Cardiac fibroblast (primary cell): ENCODE results near the gene NAA38.

Experiments
- DNase-seq, 2 donors: peaks; one replicate each; pipeline versions ENCODE4 v3.0.0 to v3.0.0-alpha.2; 2010; ENCODE audit warnings: low read depth in 2 of 2
- H3K4me3 ChIP-seq, 2 donors: replicated peaks in 1 of 2; 1 replicate in 1 of 2; 2 replicates in 1 of 2; pipeline ENCODE4 v1.5.1; 2011; ENCODE audit warnings: low read depth in 2 of 2, low read length in 2 of 2, mild to moderate bottlenecking in 2 of 2, moderate library complexity in 1 of 2
- CTCF ChIP-seq: IDR thresholded peaks from one replicate; pipeline ENCODE4 v1.5.1; 2011; ENCODE audit warnings: low read depth, mild to moderate bottlenecking, low read length, inconsistent platforms

Gene NAA38

DNA sequence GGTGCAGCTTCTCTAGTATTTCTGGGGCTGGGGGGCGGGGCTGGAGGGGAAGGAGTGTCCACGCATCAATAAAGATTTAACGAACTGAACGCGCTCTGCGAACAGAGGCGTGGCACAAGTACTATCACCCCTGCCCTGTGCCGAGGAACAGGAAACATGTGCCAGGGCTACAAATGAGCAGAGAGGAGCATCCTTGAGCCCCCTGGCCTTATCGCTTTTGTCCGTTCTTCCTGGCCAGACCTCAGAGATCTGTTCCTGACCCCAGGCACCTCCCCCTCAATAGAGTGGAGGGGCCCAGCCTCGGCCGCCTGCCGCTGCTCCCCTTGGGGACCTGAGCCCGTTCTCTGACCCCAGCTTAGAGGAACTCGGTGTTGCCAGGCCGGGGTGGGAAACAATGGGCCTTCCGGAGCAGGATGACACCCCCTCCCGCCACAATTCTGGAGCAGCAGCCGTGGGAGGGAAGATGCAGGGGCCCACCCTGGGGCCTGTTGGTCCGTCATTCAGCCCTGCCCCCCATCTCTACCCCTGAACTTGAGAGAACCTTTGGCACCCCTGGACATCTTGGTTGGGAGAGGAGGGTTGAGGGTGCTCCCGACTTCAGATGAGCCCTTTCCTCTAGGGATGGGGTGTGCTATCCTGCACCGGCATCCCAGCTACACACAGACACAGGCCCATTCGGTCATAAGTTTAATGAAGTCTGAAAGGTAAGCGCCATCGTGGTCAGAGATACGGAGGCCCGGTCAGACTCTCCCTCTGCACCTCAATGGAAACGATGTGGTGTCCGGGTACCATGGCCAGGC, 1.1 kb downstream of the NAA38 start:
- DNase-seq, result peak; percentile 51 to 81
- no peak for TF ChIP-seq CTCF
- peak overlapping the region; percentile 70 to 80 for H3K4me3 ChIP-seq

DNA sequence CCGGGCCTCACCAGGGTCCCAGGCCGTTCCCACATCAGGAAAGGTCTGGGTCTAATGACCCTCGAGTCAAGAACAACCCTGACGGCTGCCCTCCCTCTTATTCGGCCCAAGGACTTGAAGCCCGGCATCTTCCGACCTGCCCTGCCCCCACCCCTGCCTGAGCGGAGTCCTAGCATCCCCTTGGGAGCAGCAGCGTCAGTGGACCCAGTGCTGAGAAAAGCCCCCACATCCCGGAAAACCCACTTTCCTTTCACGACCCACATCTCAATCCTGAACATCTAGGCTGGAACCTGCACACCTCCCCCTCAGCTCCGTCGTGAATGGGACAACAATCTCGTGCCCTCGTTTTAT, 1.7 kb downstream of the NAA38 start:
- peak overlapping the region; percentile 11 to 80 for H3K4me3 ChIP-seq
- DNase-seq, result no peak
- TF ChIP-seq CTCF, result no peak

DNA sequence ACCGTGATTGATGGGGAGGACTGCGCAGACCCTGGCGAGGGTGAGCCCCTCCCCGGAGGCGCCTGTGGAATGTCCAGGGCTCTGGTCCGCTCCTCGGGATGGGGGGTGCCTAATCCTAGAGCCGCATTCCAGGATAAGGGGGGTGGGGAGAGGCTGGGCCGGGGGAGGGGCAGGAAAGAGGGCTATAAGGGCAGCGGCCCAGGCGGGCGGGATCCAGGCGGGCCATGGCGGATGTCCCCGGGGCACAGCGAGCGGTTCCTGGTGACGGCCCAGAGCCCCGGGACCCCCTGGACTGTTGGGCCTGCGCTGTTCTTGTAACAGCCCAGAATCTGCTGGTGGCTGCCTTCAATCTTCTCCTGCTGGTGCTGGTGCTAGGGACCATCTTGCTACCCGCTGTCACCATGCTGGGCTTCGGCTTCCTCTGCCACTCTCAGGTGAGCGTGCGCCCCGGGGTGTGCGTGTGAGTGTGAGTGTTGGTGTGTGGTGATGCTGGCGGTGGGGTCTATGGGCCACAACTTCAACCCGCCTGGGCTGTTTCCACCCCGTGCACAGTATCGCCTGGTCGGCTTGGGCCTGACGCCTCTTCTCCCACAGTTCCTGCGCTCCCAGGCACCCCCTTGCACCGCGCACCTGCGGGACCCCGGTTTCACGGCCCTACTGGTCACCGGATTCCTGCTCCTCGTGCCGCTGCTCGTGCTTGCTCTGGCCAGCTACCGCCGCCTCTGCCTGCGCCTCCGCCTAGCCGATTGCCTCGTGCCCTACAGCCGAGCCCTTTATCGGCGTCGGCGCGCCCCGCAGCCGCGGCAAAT, 2.3 kb downstream of the NAA38 start, which contains the start of gene TMEM88:
TSS of gene TMEM88 (plus strand) at position 216 of the 809 bp plus-strand sequence. CDS start at position 225, 9 bp downstream.
- TF ChIP-seq CTCF, result no peak
- H3K4me3 ChIP-seq, result peak within 1 kb of the TSS; percentile 19 to 80
- DNase-seq, result no peak

DNA sequence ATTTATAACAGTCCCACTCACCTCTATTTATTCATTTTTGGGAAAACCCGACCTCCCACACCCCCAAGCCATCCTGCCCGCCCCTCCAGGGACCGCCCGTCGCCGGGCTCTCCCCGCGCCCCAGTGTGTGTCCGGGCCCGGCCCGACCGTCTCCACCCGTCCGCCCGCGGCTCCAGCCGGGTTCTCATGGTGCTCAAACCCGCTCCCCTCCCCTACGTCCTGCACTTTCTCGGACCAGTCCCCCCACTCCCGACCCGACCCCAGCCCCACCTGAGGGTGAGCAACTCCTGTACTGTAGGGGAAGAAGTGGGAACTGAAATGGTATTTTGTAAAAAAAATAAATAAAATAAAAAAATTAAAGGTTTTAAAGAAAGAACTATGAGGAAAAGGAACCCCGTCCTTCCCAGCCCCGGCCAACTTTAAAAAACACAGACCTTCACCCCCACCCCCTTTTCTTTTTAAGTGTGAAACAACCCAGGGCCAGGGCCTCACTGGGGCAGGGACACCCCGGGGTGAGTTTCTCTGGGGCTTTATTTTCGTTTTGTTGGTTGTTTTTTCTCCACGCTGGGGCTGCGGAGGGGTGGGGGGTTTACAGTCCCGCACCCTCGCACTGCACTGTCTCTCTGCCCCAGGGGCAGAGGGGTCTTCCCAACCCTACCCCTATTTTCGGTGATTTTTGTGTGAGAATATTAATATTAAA, 3.1 kb downstream of the NAA38 start:
- DNase-seq, result no peak
- no peak overlapping the region for H3K4me3 ChIP-seq
- TF ChIP-seq CTCF, result no peak

DNA sequence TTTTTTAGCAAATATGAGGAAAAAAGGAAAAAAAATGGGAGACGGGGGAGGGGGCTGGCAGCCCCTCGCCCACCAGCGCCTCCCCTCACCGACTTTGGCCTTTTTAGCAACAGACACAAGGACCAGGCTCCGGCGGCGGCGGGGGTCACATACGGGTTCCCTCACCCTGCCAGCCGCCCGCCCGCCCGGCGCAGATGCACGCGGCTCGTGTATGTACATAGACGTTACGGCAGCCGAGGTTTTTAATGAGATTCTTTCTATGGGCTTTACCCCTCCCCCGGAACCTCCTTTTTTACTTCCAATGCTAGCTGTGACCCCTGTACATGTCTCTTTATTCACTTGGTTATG, 3.7 kb downstream of the NAA38 start:
- TF ChIP-seq CTCF, result no peak
- no peak for DNase-seq
- H3K4me3 ChIP-seq, result no peak overlapping the region

- no peak for TF ChIP-seq CTCF
- no peak for DNase-seq
- H3K4me3 ChIP-seq, result no peak overlapping the region
These were observed 4.3 kb downstream of the NAA38 start for GRCh38 chr17:7852919-7853690.
